EL (cell line): ENCODE results near the gene TLL2.

Experiments
- DNase-seq: peaks from one replicate; pipeline ENCODE4 v3.0.0-alpha.2; 2016

TLL2 gene

GRCh38 chr10:96420228-96421009, 93.3 kb downstream of the TLL2 start:
- no peak for DNase-seq

DNA sequence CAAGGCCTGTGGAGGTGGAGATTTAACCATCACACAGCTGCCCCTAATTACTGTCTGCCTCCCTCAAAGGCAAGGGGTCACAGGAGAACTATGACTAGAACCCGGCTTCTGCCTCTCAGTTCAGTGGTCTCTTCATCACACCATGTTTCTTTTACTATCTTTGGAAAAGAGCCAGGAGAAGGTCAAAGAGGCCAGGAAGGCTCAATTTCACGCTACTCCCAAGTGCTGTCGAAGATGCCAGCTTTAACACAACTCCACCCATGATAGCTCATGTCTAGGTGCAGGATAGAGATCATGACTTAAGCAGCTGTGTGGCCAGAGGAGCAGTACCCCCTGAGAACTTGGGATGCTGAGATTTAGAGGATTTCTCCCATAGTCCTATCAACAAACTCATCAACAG, 94.4 kb downstream of the TLL2 start:
- DNase-seq = no peak

- no peak for DNase-seq
Measured at GRCh38 chr10:96418582-96418981, 95.1 kb downstream of the TLL2 start.

DNA sequence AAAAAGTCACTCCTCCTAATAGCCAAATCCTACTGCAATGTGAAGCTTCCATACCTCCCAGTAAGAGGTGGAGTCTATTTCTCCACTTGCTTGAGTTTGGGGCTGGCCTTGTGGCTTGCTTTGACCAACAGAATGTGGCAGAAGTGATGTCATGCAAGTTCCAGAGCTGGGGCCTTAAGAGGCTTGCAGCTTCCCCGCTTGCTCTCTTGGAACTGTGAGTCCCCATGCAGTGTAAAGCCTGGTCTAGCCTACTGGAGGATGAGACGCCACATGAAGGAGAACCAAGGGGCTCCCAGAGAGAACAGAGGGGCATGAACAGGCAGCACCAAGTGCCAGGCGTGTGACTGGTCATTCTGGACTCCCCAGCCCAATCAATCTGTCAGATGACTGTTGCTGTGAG, 96.3 kb downstream of the TLL2 start:
- DNase-seq = peak; percentile 25

DNA sequence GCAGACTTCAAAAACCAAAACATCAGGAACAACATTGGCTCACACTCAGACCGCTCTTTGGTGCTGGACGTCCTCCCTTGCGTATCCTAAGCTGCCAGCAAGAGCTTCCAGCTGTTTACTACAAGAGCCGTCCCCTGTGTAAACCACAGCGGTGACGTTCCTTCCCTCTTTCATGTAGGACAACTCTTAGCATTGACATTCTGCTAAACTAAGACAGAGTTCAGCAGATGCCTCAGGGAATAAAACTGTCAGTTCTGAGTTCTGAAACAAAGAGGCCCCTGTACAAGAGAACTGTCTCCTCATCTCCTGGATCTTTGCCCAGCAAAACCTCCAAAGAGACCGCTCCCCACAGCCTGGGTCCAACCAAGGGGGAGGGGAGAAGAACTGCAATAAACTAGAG, 97.1 kb downstream of the TLL2 start:
- DNase-seq = no peak

GRCh38 chr10:96415891-96416554, 97.7 kb downstream of the TLL2 start:
- DNase-seq = no peak

- DNase-seq = no peak
Measured at GRCh38 chr10:96415150-96415890, 98.4 kb downstream of the TLL2 start.

DNA sequence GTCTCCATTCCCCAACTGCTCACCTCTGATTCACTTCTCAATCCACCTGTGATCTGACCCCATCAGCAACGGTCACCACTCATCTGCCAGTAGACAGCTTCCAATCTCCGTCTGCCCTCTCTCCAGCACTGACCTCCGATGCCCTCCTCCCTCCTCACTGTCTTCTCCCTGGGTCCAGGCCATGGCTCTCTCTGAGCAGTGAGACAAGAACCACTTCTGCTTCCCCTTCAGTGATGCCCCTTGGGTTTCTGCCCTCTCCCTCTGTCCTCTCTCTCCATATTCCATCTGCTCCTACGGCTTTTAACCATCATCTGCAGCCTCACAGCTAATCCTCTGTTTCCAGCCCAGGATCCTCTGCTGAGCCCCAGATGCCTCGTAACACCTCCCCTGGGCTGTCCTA, 99.4 kb downstream of the TLL2 start:
- no peak for DNase-seq

DNA sequence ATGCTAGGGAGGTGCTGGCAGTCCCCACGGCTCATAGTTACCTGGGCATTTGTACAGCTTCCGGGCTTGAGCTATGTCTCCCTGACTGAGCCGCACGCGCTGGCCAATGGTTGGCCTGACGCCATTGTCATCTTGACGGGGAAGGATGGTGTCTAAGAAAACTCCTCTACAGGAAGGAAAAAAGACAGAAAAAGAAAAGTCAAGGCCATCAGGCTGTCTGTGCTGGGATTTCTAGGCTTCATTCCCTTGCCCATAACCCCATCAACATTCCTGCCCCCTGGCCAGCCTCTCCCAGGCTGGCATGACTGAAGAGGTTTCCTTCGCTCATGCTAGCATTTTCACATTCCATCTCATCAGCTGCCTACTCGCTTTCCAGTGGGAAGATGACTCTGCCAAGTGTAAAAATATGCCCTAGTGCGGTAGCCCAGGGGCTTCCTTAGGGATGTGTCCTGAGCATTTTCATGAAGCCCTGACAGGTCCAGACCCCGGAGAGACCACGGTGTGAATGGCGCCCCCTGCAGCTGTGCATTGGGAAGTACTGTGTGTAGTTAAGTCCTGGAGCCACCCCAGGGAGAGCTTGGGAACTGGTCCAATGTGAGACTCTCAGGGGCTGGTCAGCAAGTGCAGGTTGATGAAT, 100.5 kb downstream of the TLL2 start:
- no peak for DNase-seq

DNA sequence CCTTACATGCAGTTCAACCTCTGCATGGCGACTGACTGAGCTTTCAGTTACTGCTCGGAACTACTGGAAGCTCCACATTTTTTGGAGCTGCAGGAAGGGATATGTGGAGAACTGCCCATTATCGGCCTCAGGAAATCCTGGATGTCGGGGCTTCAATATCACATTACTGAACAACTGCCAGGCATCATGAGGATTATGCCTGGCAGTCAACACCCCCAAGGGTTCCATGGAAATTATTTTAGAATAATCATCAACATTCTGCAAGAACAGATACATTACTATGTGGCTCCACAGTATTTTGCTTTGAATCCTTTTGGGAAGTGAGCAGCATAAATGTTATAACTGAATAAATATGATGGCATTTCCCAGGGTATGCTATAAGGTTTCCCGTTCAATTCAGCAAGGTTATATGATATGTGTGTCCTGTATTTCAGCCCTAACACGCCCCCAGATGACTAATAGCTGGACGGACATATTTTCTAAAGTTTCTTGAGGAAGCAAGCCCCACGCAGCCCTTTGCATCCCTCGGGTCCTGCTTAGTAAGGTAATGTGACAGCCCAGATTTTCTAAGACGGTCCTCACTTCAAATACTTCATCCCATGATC, 101.9 kb downstream of the TLL2 start:
- no peak for DNase-seq

DNA sequence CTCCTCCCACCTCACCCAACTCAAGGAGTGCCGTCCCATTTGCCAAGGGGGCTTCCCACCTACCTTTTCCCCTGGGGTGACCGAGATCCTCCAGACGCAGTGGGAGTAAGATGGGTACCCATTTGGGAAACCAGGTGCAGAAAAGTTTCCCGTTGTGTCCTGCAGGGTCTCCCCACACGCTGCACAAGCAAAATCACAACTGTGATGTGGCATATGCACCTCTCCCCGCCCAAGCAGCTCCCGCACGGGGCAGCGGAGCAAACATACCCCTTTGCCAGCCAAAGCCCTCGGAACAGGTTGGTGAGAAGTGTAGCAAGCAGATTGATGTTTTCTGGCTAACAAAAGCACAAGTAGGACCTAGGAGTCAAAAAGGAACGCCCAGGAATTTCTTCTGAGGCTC, 103.4 kb downstream of the TLL2 start:
- DNase-seq = no peak

GRCh38 chr10:96408201-96408600, 105.5 kb downstream of the TLL2 start:
- DNase-seq = no peak

- no peak for DNase-seq
Measured at GRCh38 chr10:96407560-96408069, 106.1 kb downstream of the TLL2 start.

DNA sequence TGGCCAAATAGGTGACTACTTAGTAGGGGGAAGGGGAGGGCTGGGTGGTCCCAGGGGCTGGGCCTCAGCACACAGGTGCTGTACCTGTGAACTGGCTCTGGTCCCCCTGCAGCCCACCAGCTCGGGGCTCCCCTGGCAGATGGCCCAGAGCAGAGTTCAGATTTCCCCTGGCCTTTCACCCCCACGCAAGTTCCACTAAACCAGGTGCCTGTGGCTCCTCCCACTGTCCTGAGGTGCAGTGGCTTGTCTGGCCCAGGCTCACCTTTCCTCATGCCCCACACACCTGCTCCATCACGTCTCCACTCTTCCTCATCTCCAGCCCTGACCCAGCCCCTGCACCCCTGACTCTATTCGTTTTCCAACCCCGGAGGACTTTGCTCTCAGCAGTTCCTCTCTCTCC, 107.6 kb downstream of the TLL2 start:
- DNase-seq = no peak

DNA sequence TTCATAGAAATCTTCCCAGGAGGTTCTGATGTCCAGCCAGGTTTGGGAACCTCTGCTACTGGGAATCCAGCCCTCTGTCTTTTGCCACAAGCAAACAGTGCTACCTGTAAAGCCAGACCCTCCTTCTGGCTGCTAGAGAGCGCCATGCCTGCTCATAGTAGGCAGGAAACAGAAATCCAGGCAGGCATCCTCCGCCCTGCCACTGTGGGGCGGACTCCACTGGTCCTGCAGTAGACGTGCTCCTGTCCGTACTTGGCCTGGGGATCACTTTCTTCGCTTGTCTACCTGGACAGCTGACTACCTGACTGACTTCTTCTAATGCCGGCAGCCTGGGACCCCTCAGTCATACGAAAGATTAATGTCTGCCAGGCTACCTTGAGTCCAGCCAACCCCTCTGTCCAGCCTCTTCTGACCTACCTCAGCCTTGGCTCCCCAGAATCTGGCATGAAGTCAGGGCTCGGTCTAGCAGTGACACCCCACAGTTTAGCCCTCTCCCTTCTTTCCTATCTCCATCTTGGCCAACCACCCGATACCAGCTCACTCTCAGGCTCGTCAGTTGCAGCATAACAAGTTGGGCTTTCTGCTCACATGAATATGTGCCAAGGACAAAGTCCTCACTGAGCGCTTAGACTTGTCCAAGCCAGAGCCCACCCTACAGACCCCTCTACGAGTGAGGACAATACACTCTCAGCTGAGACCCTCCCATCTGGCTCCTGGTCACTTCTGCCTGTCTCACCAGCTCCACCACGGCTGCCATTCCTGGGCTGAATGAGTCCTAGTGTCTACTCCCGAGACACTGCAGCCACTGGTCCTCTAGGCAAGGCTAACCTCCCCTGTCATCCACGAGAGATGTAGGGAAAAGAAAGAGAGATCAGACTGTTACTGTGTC, 111.1 kb downstream of the TLL2 start:
- DNase-seq = no peak

DNA sequence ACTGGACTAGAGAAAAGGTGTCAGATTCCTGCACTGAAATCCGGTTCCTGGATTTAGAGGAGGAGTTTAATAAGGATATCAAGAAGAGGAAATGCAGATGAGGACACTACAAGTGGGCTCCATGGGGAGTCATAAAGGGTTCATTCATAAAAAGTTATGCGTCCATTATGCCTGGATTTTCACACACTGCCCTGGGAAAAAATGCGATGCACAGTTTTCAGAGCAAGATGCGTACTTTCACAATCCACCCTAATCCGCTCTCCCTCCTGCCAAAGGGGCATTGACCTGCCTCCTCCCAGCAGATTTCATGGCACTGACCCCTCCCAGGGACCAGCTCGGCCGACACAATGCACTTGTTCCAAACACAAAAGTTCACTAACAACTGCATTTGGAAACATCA, 112.7 kb downstream of the TLL2 start:
- no peak for DNase-seq

DNA sequence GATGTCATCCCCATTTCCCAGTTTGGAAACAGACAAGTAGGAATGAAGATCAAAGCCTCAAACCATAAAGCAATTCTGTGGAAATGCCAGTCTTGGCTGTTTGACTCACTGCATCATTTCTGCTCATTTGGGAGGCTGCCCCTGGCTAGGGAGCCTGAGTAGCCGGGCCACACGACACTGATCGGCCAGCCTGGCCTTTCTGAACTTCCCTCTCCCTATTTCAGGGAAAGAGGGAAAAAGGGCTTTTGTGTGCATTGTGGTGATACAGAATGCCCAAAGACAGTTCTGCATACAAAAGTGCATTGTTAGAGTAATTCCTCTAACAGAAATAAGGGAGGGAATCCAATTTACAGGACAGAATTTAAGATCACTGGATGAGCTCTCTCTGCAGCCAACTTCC, 113.3 kb downstream of the TLL2 start:
- no peak for DNase-seq

DNA sequence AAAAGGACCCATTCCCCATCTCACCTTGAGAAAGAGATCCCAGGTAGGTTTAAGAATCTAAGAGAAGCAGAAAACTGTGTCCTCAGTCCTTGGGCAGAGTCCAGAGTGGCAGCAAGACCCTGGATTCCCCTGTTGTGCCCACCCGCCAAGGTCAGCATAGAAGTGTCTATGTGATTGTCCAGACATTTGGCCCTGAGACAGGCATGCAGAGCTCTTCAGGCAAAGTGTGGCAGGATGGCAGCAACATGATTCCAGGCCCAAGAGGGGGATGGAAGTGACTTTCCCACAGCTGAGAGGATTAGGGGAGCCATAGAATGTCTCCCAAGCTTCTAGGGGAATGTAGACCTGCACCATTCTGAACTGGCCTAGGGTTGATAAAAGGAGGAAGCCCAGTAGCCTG, 115.8 kb downstream of the TLL2 start:
- DNase-seq = no peak

DNA sequence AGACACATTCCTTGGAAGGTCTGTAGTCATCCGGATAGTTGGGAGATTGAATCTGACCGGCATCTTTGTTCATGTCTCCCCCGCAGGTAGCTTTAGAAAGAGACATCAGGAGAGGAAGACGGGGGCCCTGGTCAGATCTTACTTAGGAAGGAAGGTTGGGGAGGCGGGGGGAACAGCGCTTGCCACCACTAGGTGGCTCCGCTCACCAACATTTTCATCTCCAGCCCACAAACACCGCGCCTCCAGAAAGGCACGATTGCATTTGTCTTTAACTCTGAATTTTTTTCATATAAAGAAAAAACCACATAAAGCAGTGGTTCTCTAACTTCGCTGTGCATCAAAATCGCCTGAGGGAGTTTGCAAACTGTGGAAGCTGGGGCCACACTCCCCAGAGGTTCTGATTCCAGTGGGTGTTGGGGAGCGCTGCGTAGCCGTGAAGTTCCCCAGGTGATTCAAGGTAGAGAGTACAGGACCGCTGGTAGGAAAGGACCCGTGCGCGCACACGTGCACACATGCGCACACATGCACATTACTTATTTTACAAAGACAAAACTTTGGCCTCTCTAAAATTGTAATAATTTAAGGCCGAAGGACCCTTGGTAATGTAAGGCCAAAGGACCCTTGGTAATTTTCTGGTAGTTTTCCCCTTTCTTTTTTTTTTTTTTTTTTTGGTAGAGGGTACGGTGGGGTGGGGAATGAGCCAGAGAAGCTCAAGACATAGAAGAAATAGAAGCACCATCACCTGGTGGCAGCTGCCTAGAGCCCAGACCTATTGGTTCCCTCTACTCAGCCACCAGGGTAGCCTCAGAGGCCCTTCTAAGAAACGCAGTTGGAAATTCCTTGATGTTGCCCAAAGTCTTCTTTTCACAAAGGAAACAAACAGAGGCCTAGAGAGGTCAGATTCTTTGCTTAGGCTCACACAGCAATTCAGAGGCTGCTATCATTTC, 117.5 kb downstream of the TLL2 start:
- peak; percentile 60 for DNase-seq

DNA sequence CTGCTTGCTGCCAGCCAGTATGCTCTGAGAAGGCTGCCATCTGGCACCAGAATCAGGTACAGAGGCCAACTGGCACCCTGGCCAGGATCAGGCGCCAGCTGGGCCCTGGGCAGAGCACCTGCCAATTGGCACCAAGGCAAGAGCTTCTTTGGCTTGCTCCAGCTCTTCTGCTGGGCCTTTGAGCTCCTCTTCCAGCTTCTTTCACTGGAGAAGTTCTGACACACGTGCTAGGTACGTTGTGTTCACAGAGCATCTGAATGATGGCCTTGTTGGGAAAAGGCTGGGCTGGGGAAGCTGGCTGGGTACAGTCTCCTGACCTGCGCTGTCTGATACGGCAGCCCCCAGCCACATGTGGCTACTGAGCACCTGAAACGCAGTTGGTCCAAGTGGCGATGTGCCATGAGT, 123.3 kb downstream of the TLL2 start:
- DNase-seq = no peak

- DNase-seq = no peak
Measured at GRCh38 chr10:96389785-96390184, 123.9 kb downstream of the TLL2 start.
